Myocyte (in vitro differentiated cells): Measurements from ENCODE around the gene CAMK2A. TPM values are rescaled to one million over a fixed set of nuclear protein-coding genes. Genes with fewer than 3 reads are reported as not detected.

Experiments
- DNase-seq: peaks from one replicate; pipeline ENCODE4 v3.0.0-alpha.2; 2012; ENCODE audit warnings: low read depth
- total RNA-seq: library from RNA; depleted of rRNA; stranded (reverse); fragments of >200 nt; gene quantifications from 2 replicates; pipeline ENCODE4 v1.2.3, GENCODE V29; 2014

Gene CAMK2A
- total RNA-seq, 1 donor from 2014 or later, result 8.6 TPM

GRCh38 chr5:150189728-150190502 lies 99.7 kb downstream of the CAMK2A start, which contains the start of gene SLC6A7:
Gene SLC6A7, plus strand, starts transcription at chr5:150190062. Its CDS starts 266 bp downstream, at chr5:150190328.
- DNase-seq, result no peak

GRCh38 chr5:150189326-150189725 lies 100.2 kb downstream of the CAMK2A start:
- no peak for DNase-seq

GRCh38 chr5:150188146-150188842 lies 101.3 kb downstream of the CAMK2A start:
- DNase-seq, result no peak

DNA sequence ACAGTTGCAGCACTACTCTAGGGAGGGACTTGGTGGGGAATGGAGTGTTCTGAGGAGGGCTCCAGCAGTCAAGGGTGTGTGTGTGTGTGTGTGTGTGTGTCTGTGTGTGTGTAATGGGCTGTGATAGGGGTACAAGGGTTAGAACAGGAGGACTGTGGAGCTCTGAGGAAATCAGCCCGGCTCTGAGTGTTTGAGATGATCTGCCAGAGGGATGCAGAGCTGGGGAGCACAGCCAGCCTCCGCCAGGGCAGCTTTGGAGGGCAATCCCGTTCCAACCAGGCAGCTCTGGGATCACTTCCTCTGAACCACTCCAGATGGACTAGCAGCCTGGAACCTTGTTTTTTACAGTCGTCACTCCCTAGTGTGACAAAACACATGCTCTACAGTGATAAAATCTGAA lies 102.7 kb downstream of the CAMK2A start:
- no peak for DNase-seq

DNA sequence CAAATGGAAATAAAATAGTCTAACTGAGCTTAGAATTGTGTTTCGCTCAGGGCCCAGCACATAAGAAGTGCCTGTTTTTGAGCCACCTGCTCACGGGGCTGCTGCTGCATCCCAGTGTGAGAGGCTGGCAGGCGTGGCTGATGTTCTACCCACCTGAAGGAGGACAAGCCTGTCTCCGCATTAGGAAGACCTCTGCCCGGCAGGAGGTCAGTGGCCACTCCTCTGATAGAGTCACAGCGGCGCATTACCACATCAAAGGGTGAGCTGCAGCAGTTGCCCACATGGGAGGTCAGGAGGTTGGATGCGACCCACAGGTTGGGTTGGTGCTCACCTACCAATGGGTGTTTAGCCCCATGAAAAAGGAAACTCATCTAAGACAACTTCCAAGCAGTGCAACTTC lies 103.4 kb downstream of the CAMK2A start:
- DNase-seq, result no peak

DNA sequence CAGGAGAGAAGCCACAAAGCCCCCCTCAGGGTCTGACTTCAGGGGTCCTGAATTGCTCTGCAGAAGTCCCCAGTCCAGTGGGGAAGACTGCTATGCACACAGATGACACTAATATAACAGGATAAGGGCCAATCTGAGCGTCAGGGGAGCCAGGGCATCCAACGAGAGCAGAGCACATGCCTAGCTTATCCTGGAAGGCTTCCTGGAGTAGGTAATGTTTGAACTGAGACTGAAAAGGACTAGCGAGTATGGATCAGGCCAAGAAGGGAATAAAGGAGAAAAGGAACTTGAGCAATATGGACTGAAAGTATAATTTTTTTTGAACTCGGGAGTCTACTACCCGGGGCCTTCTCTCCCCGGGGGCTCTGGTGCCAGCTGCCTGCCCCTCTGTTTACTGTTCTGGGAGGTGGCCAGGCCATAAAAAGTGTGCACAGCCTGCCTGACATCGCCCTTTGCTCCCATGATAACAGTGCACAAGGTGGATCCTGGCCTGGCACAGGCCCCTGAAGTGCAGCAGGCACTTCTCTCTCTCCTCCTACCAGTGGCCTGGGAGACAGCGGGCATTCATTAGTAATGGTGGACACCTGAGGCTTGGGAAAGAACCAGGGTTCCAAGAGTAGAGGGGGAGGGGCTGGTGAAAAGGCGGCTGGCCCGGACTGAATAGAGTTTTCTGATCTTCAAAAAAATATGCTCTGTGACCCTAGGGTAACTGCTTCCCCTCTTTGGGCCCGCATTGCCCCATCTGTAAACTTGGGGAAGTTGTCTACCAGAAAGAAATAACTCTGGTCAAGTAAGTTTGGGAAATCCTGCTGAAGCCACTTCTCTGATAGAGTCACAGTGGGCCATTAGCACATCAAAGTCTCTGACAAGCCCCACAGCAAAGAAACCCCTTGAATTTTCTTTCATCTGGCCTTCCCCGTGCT lies 104.3 kb downstream of the CAMK2A start:
- DNase-seq, result no peak

DNA sequence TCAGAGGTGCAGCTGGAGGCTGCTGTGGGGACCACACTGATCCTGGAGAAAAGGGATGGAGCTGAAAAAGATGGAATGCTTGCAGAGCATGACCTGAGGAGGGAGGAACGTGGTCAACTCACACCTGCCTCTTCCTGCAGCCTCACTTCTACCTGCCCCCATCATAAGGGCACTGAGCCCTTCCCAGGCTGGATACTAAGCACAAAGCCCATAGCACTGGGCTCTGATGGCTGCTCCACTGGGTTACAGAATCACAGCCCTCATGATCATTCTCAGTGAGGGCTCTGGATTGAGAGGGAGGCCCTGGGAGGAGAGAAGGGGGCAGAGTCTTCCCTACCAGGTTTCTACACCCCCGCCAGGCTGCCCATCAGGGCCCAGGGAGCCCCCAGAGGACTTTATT lies 105.6 kb downstream of the CAMK2A start:
- no peak for DNase-seq

DNA sequence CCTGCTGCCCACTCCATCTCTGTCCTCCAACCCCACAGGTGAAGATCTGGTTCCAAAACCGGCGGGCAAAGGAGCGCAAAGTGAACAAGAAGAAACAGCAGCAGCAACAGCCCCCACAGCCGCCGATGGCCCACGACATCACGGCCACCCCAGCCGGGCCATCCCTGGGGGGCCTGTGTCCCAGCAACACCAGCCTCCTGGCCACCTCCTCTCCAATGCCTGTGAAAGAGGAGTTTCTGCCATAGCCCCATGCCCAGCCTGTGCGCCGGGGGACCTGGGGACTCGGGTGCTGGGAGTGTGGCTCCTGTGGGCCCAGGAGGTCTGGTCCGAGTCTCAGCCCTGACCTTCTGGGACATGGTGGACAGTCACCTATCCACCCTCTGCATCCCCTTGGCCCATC lies 106.1 kb downstream of the CAMK2A start:
- no peak for DNase-seq

GRCh38 chr5:150182774-150183173 lies 106.8 kb downstream of the CAMK2A start:
- DNase-seq, result no peak

DNA sequence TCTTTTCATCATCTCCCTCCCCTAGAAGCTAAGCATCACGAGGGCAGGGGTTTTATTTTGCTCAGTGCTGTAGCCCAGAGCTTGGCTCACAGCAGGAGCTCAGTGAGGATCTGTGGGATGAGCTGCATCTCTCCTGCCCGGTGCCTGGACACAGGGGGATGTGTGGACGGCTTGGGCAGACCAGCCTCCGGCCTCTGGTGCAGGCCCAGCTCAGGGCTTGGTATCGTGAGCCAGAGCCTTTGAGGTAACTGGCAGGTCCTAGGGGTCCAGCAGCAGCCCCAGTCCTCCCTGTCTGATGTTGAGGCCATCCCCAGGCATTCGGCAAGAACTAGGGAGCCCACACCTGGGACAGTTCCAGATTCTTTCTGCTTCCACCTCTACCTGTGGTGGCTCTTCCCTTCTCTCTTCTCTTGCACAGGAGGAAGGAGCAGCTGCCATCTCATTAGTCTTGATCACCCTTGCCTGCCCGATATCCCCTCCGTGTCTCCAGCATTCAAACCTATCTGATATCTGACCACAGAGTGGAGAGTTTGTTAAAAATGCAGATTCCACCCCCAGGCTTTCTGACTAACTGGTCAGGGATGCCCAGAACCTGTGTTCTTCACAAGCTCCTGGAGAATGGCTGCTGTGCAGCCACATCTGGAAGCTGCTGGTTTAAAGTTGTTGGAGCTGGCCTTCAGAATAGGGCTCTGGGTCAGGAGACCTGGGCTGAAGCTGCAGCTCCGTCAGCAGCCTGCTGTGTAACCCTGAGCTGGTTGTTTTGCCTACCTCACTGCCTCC lies 107.6 kb downstream of the CAMK2A start:
- DNase-seq, result no peak

DNA sequence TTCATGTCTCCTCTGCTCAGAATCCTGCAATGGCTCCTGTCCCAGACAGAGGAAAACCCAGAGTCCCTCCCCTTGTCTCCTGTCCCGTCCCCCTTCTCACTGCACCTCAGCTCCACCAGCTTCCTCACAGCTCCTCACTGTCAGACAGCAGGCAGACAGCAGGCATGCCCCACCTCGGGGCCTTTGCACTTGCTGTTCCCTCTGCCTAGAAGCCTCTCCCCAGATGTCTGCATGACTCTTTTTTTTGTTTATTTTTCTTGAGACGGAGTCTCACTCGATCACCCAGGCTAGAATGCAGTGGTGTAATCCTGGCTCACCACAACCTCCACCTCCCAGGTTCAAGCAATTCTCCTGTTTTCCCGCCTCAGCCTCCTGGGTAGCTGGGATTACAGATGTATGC lies 108.5 kb downstream of the CAMK2A start:
- no peak for DNase-seq

- peak; percentile 95 for DNase-seq
Observed at GRCh38 chr5:150180241-150181026, 109.1 kb downstream of the CAMK2A start.

DNA sequence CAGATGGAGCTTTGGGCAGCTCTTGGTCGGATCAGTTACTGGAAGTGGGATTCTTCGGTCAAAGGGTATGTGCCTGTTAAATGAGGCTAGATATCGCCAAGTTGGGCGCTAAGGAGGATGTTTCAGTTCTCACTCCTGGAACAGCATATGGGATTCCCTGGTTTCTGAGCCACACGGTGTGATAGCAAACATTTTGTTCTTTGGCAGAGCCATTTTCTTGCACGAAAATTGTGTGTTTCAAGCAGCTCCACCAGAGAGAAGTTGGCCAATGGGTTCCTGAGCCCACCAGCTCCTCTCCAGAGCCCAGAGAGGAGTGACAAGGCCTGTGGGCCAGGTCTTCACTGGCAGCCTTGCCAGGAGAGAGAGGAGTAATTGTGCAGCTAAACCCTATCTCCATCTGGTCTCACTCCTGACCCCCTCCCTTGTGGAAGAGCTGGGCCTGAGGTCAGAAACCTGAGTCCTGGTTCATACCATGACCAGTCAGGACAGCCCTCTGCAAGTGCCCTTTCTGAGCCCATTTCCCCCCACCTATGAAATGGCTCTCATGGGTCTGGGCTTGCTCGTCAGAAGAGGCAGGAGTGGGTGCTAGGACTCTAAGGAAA lies 110.5 kb downstream of the CAMK2A start:
- peak; percentile 31 for DNase-seq

- DNase-seq, result no peak
Observed at GRCh38 chr5:150178262-150178661, 111.3 kb downstream of the CAMK2A start.

- no peak for DNase-seq
Observed at GRCh38 chr5:150177721-150178120, 111.9 kb downstream of the CAMK2A start.

GRCh38 chr5:150176745-150177477 lies 112.7 kb downstream of the CAMK2A start:
- no peak for DNase-seq

DNA sequence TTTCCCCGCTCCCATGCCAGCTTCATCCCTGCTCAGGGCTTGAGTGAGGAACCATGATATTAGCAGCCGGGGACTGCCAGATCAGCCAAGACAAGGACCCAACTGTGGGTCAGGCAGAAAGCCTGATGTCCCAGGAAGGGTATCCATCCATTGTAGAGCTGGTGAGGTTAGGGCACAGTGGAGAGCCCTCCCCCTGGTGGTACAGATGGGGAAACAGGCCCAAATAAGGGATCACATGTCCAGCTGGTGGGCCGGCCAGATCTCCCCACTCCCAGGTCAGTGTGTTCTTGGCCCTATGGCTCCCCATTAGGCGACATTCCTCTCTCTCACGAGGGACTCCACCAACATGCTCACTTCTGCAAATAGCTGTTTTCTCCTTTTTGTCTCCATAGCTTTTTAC lies 114.0 kb downstream of the CAMK2A start:
- no peak for DNase-seq

- no peak for DNase-seq
Observed at GRCh38 chr5:150175076-150175475, 114.5 kb downstream of the CAMK2A start.

DNA sequence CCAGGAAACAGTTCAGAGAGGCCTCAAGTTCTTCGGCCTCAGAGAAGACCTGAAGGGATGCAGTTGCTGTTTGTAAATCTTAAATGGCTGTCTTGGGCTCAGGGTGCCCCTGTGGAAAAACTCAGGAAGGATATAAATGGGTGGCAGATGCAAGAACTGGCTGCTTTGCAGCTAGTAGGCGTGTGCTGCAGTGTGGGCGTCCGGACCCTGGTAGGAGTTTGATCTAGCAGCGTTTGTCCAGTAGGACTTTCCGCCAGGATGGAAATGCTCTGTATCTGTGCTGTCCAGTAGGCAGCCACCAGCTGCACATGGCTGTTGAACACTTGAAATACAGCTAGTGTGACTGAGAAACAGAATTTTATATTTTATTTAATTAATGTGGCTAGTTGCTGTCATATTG lies 115.3 kb downstream of the CAMK2A start:
- DNase-seq, result no peak
